Measurements from ENCODE around the gene FMNL2. TPM values are rescaled to one million over a fixed set of nuclear protein-coding genes. Genes with fewer than 3 reads are reported as not detected.

The FMNL2 gene
- total RNA-seq, 1 donor from 2014 or later: 34.3 TPM

DNA sequence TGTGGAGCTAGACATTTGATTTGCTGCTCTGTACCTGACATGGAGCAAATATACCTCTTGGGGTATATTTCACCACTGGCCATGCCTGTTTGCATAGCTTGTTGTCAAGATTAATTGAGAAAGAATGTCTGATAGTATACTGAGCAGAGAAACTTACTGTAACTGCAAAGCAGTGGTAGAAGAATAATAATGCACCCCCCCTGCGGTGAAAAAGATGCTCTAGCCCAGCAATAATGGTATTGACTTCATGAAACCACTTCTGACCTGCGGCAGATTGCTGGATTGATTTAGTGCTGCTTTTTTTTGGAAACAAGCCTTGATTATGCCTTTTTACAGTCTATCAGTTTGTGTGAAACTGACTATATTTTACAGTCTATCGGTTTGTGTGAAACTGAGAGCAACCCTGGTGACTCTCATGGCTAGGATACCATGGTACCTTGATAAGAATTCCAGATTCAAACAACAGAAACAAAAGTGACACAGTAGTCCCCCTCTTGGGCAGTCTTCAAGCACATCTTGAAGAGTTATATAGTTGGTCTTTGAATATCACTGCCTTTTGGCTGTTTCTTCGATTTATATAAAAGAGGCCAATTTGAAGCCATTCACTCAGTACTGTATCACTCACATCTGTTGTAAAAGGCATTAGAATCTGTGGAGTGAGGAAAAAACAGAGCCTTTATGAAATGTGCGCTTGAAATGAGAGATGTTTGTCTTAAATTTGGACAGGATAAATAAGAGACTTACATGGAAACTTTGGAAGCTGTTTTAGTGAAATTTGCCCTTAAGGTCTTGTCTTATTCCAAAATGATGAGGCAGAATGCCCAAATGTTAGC, 102.5 kb downstream of the FMNL2 start:
- Histone ChIP-seq H2AFZ (ENCODE audit: low read depth, low read length) (no peak overlapping the region), H3K4me3 (ENCODE audit: insufficient read depth, low read depth, low read length) (no peak overlapping the region), H3K4me1 (ENCODE audit: insufficient read depth, low read length) (no peaks in the 10 kb centered on the region), H3K9me3 (ENCODE audit: insufficient read depth, low read depth, low read length) (no peaks in the 10 kb centered on the region), H3K27me3 (ENCODE audit: insufficient read depth, low read length) (no peaks in the 10 kb centered on the region), H3K4me2 (ENCODE audit: low read length) (no peak overlapping the region), H3K27ac (ENCODE audit: low read depth, low read length) (no peak overlapping the region), H3K36me3 (ENCODE audit: insufficient read depth, low read length) (no peaks in the 10 kb centered on the region), H3K9ac (ENCODE audit: low read length) (no peak overlapping the region), H4K20me1 (ENCODE audit: insufficient read depth, low read length) (peaks cover 8% of the 10 kb centered on the region), H3K79me2 (ENCODE audit: insufficient read depth, low read length) (peaks cover 55% of the 10 kb centered on the region)
- H3K4me1 Mint-ChIP-seq (ENCODE audit: low read depth, unreplicated experiment): peaks cover 32% of the 10 kb centered on the region
- H3K4me3 Mint-ChIP-seq (ENCODE audit: unreplicated experiment): no peak overlapping the region
- FAIRE-seq (no peak), DNase-seq (ENCODE audit: low read depth) (no peak)
- no peaks in the 10 kb centered on the region for H3K9me3 Mint-ChIP-seq (ENCODE audit: unreplicated experiment)
- H3K27me3 Mint-ChIP-seq (ENCODE audit: low read depth, unreplicated experiment): no peaks in the 10 kb centered on the region
- H3K36me3 Mint-ChIP-seq (ENCODE audit: low read depth, unreplicated experiment): no peaks in the 10 kb centered on the region
- no peak overlapping the region for H3K27ac Mint-ChIP-seq (ENCODE audit: unreplicated experiment)
- TF ChIP-seq, protein P1, sequence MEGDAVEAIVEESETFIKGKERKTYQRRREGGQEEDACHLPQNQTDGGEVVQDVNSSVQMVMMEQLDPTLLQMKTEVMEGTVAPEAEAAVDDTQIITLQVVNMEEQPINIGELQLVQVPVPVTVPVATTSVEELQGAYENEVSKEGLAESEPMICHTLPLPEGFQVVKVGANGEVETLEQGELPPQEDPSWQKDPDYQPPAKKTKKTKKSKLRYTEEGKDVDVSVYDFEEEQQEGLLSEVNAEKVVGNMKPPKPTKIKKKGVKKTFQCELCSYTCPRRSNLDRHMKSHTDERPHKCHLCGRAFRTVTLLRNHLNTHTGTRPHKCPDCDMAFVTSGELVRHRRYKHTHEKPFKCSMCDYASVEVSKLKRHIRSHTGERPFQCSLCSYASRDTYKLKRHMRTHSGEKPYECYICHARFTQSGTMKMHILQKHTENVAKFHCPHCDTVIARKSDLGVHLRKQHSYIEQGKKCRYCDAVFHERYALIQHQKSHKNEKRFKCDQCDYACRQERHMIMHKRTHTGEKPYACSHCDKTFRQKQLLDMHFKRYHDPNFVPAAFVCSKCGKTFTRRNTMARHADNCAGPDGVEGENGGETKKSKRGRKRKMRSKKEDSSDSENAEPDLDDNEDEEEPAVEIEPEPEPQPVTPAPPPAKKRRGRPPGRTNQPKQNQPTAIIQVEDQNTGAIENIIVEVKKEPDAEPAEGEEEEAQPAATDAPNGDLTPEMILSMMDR (IDR thresholded peaks at IDR 0.05; ENCODE audit: insufficient read depth, low read depth, low read length): no peak
- TF ChIP-seq EZH2 (IDR thresholded peaks at IDR 0.05; ENCODE audit: insufficient read depth, low read length): no peak

DNA sequence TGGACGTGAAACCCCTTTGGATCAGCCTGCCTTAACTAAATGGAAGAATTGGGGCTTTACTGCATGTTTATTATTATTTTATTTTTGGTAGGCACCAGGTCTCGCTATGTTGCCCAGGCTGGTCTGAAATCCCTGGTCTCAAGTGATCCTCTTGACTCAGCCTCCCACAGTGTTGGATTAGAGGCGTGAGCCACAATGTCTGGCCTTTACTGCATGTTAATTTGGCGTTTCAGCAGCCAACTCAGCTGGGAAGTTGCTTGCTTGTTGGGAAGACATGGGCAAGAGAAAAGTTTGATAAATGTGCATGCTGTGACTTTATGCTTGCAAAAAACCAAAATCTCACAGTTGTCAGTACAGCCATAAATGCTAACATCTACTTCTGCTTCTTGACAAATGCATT, 105.1 kb downstream of the FMNL2 start:
- Histone ChIP-seq H3K4me2 (ENCODE audit: low read length) (no peak overlapping the region), H3K4me3 (ENCODE audit: insufficient read depth, low read depth, low read length) (no peak overlapping the region), H4K20me1 (ENCODE audit: insufficient read depth, low read length) (peaks cover 8% of the 10 kb centered on the region), H3K9ac (ENCODE audit: low read length) (no peak overlapping the region), H3K9me3 (ENCODE audit: insufficient read depth, low read depth, low read length) (no peaks in the 10 kb centered on the region), H3K36me3 (ENCODE audit: insufficient read depth, low read length) (no peaks in the 10 kb centered on the region), H3K79me2 (ENCODE audit: insufficient read depth, low read length) (peaks cover 44% of the 10 kb centered on the region), H3K27me3 (ENCODE audit: insufficient read depth, low read length) (no peaks in the 10 kb centered on the region), H2AFZ (ENCODE audit: low read depth, low read length) (no peak overlapping the region), H3K4me1 (ENCODE audit: insufficient read depth, low read length) (peaks cover 1% of the 10 kb centered on the region), H3K27ac (ENCODE audit: low read depth, low read length) (no peak overlapping the region)
- no peaks in the 10 kb centered on the region for H3K27me3 Mint-ChIP-seq (ENCODE audit: low read depth, unreplicated experiment)
- no peak overlapping the region for H3K4me3 Mint-ChIP-seq (ENCODE audit: unreplicated experiment)
- peaks cover 23% of the 10 kb centered on the region for H3K4me1 Mint-ChIP-seq (ENCODE audit: low read depth, unreplicated experiment)
- TF ChIP-seq, protein P1 (IDR thresholded peaks at IDR 0.05; ENCODE audit: insufficient read depth, low read depth, low read length): no peak
- FAIRE-seq: no peak
- no peak for DNase-seq (ENCODE audit: low read depth)
- no peak overlapping the region for H3K27ac Mint-ChIP-seq (ENCODE audit: unreplicated experiment)
- H3K9me3 Mint-ChIP-seq (ENCODE audit: unreplicated experiment): peaks cover 2% of the 10 kb centered on the region
- H3K36me3 Mint-ChIP-seq (ENCODE audit: low read depth, unreplicated experiment): no peaks in the 10 kb centered on the region

DNA sequence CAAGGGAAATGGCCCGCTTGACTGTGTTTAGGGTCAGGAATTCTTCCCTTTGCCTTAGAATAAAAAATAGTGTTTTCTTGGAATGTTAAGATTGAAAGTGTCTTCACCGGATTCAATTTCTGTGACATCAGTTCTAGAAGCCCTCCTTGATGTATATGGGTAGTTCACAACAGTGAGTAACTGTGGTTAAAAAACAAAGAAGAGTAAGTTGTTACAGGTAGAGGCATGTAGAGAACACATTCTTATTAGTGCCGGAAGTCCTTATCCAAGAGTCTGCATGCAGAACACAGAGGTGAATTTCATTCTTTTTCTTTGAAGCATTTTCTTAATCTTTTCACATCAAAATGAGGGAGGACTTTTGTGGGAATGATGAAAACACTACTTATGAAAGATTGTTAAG, 105.5 kb downstream of the FMNL2 start:
- Mint-ChIP-seq H3K4me3 (ENCODE audit: unreplicated experiment) (no peak overlapping the region), H3K9me3 (ENCODE audit: unreplicated experiment) (peaks cover 2% of the 10 kb centered on the region), H3K4me1 (ENCODE audit: low read depth, unreplicated experiment) (peaks cover 27% of the 10 kb centered on the region), H3K36me3 (ENCODE audit: low read depth, unreplicated experiment) (no peaks in the 10 kb centered on the region), H3K27ac (ENCODE audit: unreplicated experiment) (no peak overlapping the region), H3K27me3 (ENCODE audit: low read depth, unreplicated experiment) (no peaks in the 10 kb centered on the region)
- no peak overlapping the region for H3K27ac ChIP-seq (ENCODE audit: low read depth, low read length)
- no peak overlapping the region for H3K9ac ChIP-seq (ENCODE audit: low read length)
- peaks cover 8% of the 10 kb centered on the region for H4K20me1 ChIP-seq (ENCODE audit: insufficient read depth, low read length)
- H3K9me3 ChIP-seq (ENCODE audit: insufficient read depth, low read depth, low read length): no peaks in the 10 kb centered on the region
- peaks cover 42% of the 10 kb centered on the region for H3K79me2 ChIP-seq (ENCODE audit: insufficient read depth, low read length)
- no peaks in the 10 kb centered on the region for H3K27me3 ChIP-seq (ENCODE audit: insufficient read depth, low read length)
- TF ChIP-seq, protein P1 (IDR thresholded peaks at IDR 0.05; ENCODE audit: insufficient read depth, low read depth, low read length): no peak
- no peak for TF ChIP-seq EZH2 (IDR thresholded peaks at IDR 0.05; ENCODE audit: insufficient read depth, low read length)
- DNase-seq (ENCODE audit: low read depth) (no peak), FAIRE-seq (no peak)
- no peak overlapping the region for H3K4me2 ChIP-seq (ENCODE audit: low read length)
- no peaks in the 10 kb centered on the region for H3K36me3 ChIP-seq (ENCODE audit: insufficient read depth, low read length)
- no peak overlapping the region for H3K4me3 ChIP-seq (ENCODE audit: insufficient read depth, low read depth, low read length)
- no peak overlapping the region for H2AFZ ChIP-seq (ENCODE audit: low read depth, low read length)
- peaks cover 6% of the 10 kb centered on the region for H3K4me1 ChIP-seq (ENCODE audit: insufficient read depth, low read length)

Data from astrocyte (in vitro differentiated cells and primary cell).